Measurements from ENCODE around the gene KRTAP2-2. TPM values are rescaled to one million over a fixed set of nuclear protein-coding genes. Genes with fewer than 3 reads are reported as not detected.

Gene KRTAP2-2
- total and polyA plus RNA-seq, 3 donors from 2014 or later = not detected

DNA sequence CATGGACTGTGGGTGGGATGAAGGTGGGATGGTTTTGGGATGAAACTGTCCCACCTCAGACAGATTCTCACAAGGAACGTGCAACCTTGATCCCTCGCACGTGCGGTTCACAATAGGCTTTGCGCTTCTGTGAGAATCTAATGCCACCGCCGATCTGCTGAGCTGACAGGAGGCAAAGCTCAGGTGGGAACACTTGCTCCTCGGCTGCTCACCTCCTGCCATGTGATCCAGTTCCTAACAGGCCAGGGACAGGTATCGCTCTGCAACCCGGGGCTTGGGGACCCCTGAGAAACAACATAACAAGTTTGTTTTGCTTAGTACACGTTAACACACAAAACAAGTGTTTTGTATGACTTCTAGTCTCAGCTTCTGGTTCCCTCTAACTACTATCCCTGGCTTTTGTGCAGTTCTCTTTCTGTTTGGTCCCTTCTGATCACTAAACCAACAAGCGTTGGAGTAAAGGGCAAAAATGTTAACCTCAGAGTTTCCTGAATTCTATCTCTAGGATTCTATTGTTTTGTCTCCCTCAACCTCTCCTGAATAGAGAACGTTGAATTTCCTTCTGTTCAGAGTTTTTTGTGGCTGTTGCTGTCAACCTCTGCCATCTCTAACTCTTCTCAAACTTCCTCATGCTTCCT lies 38.3 kb downstream of the KRTAP2-2 start:
- 79 to 88% methylated on average over 13 of the region's 13 CpGs for WGBS, 2 donors
- no peaks in the 10 kb centered on the region for H3K36me3 ChIP-seq (ENCODE audit: low read depth, missing control alignments)
- DNase-seq = no peak
- H3K9me3 ChIP-seq = no peaks in the 10 kb centered on the region
- intact Hi-C loops (cut with DNase I; ENCODE audit: low total_unique reads) = no loop called here
- no peaks in the 10 kb centered on the region for H3K27me3 ChIP-seq
- H3K27ac ChIP-seq = no peak overlapping the region
- H3K4me1 ChIP-seq = no peaks in the 10 kb centered on the region
- TF ChIP-seq, protein P1, sequence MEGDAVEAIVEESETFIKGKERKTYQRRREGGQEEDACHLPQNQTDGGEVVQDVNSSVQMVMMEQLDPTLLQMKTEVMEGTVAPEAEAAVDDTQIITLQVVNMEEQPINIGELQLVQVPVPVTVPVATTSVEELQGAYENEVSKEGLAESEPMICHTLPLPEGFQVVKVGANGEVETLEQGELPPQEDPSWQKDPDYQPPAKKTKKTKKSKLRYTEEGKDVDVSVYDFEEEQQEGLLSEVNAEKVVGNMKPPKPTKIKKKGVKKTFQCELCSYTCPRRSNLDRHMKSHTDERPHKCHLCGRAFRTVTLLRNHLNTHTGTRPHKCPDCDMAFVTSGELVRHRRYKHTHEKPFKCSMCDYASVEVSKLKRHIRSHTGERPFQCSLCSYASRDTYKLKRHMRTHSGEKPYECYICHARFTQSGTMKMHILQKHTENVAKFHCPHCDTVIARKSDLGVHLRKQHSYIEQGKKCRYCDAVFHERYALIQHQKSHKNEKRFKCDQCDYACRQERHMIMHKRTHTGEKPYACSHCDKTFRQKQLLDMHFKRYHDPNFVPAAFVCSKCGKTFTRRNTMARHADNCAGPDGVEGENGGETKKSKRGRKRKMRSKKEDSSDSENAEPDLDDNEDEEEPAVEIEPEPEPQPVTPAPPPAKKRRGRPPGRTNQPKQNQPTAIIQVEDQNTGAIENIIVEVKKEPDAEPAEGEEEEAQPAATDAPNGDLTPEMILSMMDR (IDR thresholded peaks at IDR 0.05) = no peak
- TF ChIP-seq POLR2A (IDR thresholded peaks at IDR 0.05) = no peak
- H3K4me3 ChIP-seq = no peak overlapping the region

DNA sequence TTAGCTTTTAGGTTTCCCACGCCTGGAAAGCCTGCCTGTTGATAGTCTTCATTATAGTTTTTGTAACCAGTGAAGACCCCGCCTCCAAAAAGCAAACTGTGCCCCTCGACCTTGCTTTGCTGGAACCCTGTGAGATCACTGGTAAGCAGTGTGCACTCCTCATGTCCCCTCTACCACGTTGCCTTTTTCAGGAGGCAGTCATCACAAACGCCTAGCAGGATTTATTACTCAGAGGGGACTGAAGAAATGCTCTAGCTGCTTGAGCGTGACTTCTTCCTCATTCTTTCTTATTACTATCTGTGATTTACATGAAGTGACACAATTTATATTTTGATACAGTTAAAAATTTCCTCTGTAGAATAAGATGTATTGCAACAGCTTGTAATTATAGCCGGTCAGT lies 39.6 kb downstream of the KRTAP2-2 start:
- Histone ChIP-seq H3K27ac (no peak overlapping the region), H3K36me3 (ENCODE audit: low read depth, missing control alignments) (no peaks in the 10 kb centered on the region), H3K4me1 (no peaks in the 10 kb centered on the region), H3K4me3 (no peak overlapping the region), H3K9me3 (no peaks in the 10 kb centered on the region), H3K27me3 (no peaks in the 10 kb centered on the region)
- TF ChIP-seq POLR2A (IDR thresholded peaks at IDR 0.05) = no peak
- TF ChIP-seq, protein P1 (IDR thresholded peaks at IDR 0.05) = no peak
- WGBS, 2 donors = 67 to 74% methylated on average over 7 of the region's 7 CpGs
- DNase-seq = no peak
- intact Hi-C loops (cut with DNase I; ENCODE audit: low total_unique reads) = no loop called here

DNA sequence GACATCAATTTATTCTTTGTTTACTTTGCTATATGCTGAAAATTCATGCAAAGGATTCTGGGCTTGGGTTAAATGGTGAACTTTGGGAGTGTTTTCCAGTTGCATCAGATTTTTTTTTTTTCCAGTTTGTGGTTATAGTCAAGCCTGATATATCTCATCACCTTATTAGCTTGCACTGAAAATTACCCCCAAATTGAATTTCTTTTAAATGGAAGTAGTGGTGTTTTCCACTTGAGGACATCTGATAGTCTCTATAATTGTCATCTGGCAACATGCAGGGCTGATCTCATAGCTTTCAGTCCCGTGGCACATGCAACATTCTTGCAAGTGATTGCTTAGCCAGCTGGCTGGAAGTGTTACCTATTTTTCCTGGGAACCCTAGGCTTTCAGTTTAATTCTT lies 41.4 kb downstream of the KRTAP2-2 start:
- WGBS, 2 donors = 20 to 26% methylated on average over 1 of the region's 1 CpG
- peak; percentile 34 for DNase-seq

DNA sequence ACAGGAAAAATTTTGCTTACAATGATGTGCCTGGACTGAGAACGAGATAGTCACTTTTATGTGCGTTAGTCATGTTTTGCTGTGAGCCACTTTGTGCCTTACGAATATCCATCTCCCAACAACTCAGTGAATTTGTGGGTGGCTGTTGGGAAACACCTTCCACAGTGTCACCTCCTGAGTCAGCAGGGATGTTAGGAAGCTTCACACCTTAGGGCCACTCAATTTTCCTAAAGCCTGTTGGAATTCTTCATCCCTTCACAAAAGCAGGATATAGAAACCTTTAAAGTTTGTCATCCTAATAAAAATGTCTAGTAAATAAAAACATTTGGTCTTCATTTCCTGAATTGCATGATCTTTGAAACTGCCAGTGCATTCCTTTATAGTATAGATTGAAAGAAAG lies 41.8 kb downstream of the KRTAP2-2 start:
- Histone ChIP-seq H3K27ac (no peak overlapping the region), H3K27me3 (no peaks in the 10 kb centered on the region), H3K4me3 (no peak overlapping the region), H3K9me3 (no peaks in the 10 kb centered on the region), H3K4me1 (no peaks in the 10 kb centered on the region), H3K36me3 (ENCODE audit: low read depth, missing control alignments) (no peaks in the 10 kb centered on the region)
- intact Hi-C loops (cut with DNase I; ENCODE audit: low total_unique reads) = no loop called here
- no peak for DNase-seq
- 88 to 93% methylated on average over 3 of the region's 3 CpGs for WGBS, 2 donors
- TF ChIP-seq, protein P1 (IDR thresholded peaks at IDR 0.05) = no peak
- TF ChIP-seq POLR2A (IDR thresholded peaks at IDR 0.05) = no peak

More for the DNA sequence above, 41.4 kb downstream of the KRTAP2-2 start:
- H3K36me3 ChIP-seq (ENCODE audit: low read depth, missing control alignments) = no peaks in the 10 kb centered on the region
- no peak overlapping the region for H3K27ac ChIP-seq
- TF ChIP-seq POLR2A (IDR thresholded peaks at IDR 0.05) = no peak
- TF ChIP-seq, protein P1 (IDR thresholded peaks at IDR 0.05) = no peak
- H3K27me3 ChIP-seq = no peaks in the 10 kb centered on the region
- H3K9me3 ChIP-seq = no peaks in the 10 kb centered on the region
- H3K4me3 ChIP-seq = no peak overlapping the region
- intact Hi-C loops (cut with DNase I; ENCODE audit: low total_unique reads) = no loop called here
- no peaks in the 10 kb centered on the region for H3K4me1 ChIP-seq

Data from testis (tissue), 3 donors.